ENCODE measurements around the gene BCAT1. TPM values are rescaled to one million over a fixed set of nuclear protein-coding genes. Genes with fewer than 3 reads are reported as not detected.

Gene BCAT1
- total RNA-seq, 1 experiment from 2014 or later: 0.74 TPM

DNA sequence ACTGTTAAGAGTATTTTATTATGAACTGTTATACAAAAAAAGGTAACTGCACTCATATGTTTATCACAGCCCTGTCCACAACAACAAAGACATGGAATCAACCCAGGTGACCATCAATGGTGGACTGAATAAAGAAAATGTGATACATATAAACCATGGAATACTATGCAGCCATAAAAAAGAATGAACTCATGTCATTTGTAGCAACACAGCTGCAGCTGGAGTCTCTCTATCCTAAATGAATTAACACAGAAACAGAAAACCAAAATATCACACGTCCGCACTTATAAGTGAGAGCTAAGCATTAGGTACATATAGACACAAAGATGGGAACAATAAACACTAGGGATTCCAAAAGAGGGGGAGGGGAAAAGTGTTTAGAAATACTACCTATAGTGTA is 95.8 kb downstream of the BCAT1 start:
- no peaks in the 10 kb centered on the region for H3K79me2 ChIP-seq (ENCODE audit: insufficient read depth, low read length)
- intact Hi-C loops (cut with micrococcal nuclease): loop anchor here (2.0 kb wide), 1 partner anchor 278 kb away; no protein-coding TSS in a partner anchor
- no peaks in the 10 kb centered on the region for H4K20me1 ChIP-seq (ENCODE audit: insufficient read depth)
- H3K4me2 ChIP-seq (ENCODE audit: low read length): no peak overlapping the region
- ATAC-seq (no peak), DNase-seq (ENCODE audit: low read depth, low spot score) (no peak)
- no peak overlapping the region for H3K27ac ChIP-seq (ENCODE audit: low read depth, low read length)
- TF ChIP-seq ZFX (IDR thresholded peaks at IDR 0.05) (no peak), EZH2 (IDR thresholded peaks at IDR 0.05) (no peak), SP1 (IDR thresholded peaks at IDR 0.05; ENCODE audit: low read depth) (no peak), SRF (IDR thresholded peaks at IDR 0.05; ENCODE audit: low read depth) (no peak), JUND (IDR thresholded peaks at IDR 0.05) (no peak), SIN3A (IDR thresholded peaks at IDR 0.05; ENCODE audit: low read depth) (no peak), YY1 (IDR thresholded peaks at IDR 0.05; ENCODE audit: extremely low read depth, insufficient replicate concordance, low read depth, low read length) (no peak), ZNF274 (IDR thresholded peaks at IDR 0.05; ENCODE audit: low read depth, low read length) (no peak), CEBPB (IDR thresholded peaks at IDR 0.05; ENCODE audit: low read depth) (no peak), POLR2A (IDR thresholded peaks at IDR 0.05; ENCODE audit: borderline replicate concordance, extremely low read depth, insufficient read depth, insufficient read length) (no peak), FOSL1 (IDR thresholded peaks at IDR 0.05; ENCODE audit: low read depth) (no peak), EGR1 (IDR thresholded peaks at IDR 0.05; ENCODE audit: low read depth) (no peak), ELF1 (IDR thresholded peaks at IDR 0.05; ENCODE audit: borderline replicate concordance, low read depth) (no peak), CBX3 (IDR thresholded peaks at IDR 0.05; ENCODE audit: low read depth) (no peak), RAD21 (IDR thresholded peaks at IDR 0.05; ENCODE audit: low read depth) (no peak), EZH2phosphoT487 (IDR thresholded peaks at IDR 0.05; ENCODE audit: borderline replicate concordance) (no peak), TCF7L2 (IDR thresholded peaks at IDR 0.05; ENCODE audit: borderline replicate concordance, extremely low read depth, insufficient read depth, insufficient read length) (no peak)
- TF ChIP-seq, protein P1, sequence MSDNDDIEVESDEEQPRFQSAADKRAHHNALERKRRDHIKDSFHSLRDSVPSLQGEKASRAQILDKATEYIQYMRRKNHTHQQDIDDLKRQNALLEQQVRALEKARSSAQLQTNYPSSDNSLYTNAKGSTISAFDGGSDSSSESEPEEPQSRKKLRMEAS (IDR thresholded peaks at IDR 0.05): no peak
- TF ChIP-seq, protein P2, sequence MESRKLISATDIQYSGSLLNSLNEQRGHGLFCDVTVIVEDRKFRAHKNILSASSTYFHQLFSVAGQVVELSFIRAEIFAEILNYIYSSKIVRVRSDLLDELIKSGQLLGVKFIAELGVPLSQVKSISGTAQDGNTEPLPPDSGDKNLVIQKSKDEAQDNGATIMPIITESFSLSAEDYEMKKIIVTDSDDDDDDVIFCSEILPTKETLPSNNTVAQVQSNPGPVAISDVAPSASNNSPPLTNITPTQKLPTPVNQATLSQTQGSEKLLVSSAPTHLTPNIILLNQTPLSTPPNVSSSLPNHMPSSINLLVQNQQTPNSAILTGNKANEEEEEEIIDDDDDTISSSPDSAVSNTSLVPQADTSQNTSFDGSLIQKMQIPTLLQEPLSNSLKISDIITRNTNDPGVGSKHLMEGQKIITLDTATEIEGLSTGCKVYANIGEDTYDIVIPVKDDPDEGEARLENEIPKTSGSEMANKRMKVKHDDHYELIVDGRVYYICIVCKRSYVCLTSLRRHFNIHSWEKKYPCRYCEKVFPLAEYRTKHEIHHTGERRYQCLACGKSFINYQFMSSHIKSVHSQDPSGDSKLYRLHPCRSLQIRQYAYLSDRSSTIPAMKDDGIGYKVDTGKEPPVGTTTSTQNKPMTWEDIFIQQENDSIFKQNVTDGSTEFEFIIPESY (IDR thresholded peaks at IDR 0.05; ENCODE audit: extremely low read depth, insufficient replicate concordance, low read length): no peak
- TF ChIP-seq, protein P3, sequence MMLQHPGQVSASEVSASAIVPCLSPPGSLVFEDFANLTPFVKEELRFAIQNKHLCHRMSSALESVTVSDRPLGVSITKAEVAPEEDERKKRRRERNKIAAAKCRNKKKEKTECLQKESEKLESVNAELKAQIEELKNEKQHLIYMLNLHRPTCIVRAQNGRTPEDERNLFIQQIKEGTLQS (IDR thresholded peaks at IDR 0.05): no peak
- no peaks in the 10 kb centered on the region for H3K4me1 ChIP-seq (ENCODE audit: control insufficient read depth in 1 of 2, insufficient read depth in 2 of 2, low read length in 2 of 2)
- ChIA-PET POLR2A (no interaction called here), CTCF (interaction anchor here (1.9 kb wide), 1 partner anchor 302 kb away, joined by 5 read pairs; no protein-coding TSS in a partner anchor), RAD21 (ENCODE audit: low non-redundant PET in 1 of 2, low total read pairs in 2 of 2, uncharacterized antibody in 2 of 2, unreplicated experiment in 2 of 2) (no interaction called here)
- no TSS peak for BruUV-seq (replicated peaks)
- H3K9me2 ChIP-seq (ENCODE audit: insufficient read depth): no peaks in the 10 kb centered on the region
- H2AFZ ChIP-seq (ENCODE audit: low read depth, low read length, poor library complexity, severe bottlenecking): no peak overlapping the region
- no peak overlapping the region for H3K9ac ChIP-seq (ENCODE audit: low read length)
- no peaks in the 10 kb centered on the region for H3K36me3 ChIP-seq (ENCODE audit: control insufficient read depth in 1 of 2, insufficient read depth in 2 of 2, low read length in 2 of 2)
- peaks cover 8% of the 10 kb centered on the region; the same call in 1 of the 2 replicates for H3K27me3 ChIP-seq (ENCODE audit: insufficient read depth, low read length)
- no peaks in the 10 kb centered on the region for H3K9me3 ChIP-seq (ENCODE audit: control insufficient read depth in 1 of 2, insufficient read depth in 1 of 2, low read depth in 1 of 2, low read length in 2 of 2)
- no peak overlapping the region for H3K4me3 ChIP-seq (replicated peaks in 1 of 2; ENCODE audit: low read depth in 1 of 2, low read length in 2 of 2)

Data from HCT116 (cell line).